ENCODE results near the gene CIRBP.
A peak's percentile ranks its signal among the peaks of the same experiment; 100 is the strongest.
"Not testable (repeated sequence)": the region's sequence is repeated elsewhere in the genome, so short reads cannot be mapped to it uniquely, and the experiment has no call there.

Gene CIRBP

GRCh38 chr19:1294688-1295087 is 25.6 kb downstream of the CIRBP start:
- DNase-seq, result no peak

- peak; percentile 61 for DNase-seq
Observed at GRCh38 chr19:1295169-1296012, 26.3 kb downstream of the CIRBP start.

GRCh38 chr19:1296078-1296477 is 26.9 kb downstream of the CIRBP start:
- DNase-seq, result no peak

- no peak for DNase-seq
Observed at GRCh38 chr19:1296575-1297271, 27.6 kb downstream of the CIRBP start.

GRCh38 chr19:1298235-1298634 is 29.1 kb downstream of the CIRBP start:
- DNase-seq, result no peak

- DNase-seq, result no peak
Observed at GRCh38 chr19:1299801-1300200, 30.7 kb downstream of the CIRBP start.

- no peak for DNase-seq
Observed at GRCh38 chr19:1300744-1301490, 31.8 kb downstream of the CIRBP start.

GRCh38 chr19:1302533-1303239 is 33.6 kb downstream of the CIRBP start:
- DNase-seq, result no peak

- no peak for DNase-seq
Observed at GRCh38 chr19:1304197-1304924, 35.2 kb downstream of the CIRBP start.

GRCh38 chr19:1305354-1305753 is 36.2 kb downstream of the CIRBP start:
- not testable (repeated sequence) for DNase-seq

GRCh38 chr19:1307320-1307719 is 38.2 kb downstream of the CIRBP start:
- DNase-seq, result no peak

GRCh38 chr19:1307755-1308303 is 38.7 kb downstream of the CIRBP start:
- no peak for DNase-seq

- no peak for DNase-seq
Observed at GRCh38 chr19:1308718-1309117, 39.6 kb downstream of the CIRBP start.

GRCh38 chr19:1309977-1310852 is 41.1 kb downstream of the CIRBP start:
- no peak for DNase-seq

GRCh38 chr19:1310853-1311180 is 41.7 kb downstream of the CIRBP start:
- no peak for DNase-seq

GRCh38 chr19:1311543-1312091 is 42.5 kb downstream of the CIRBP start:
- DNase-seq, result no peak

- no peak for DNase-seq
Observed at GRCh38 chr19:1312767-1313694, 43.9 kb downstream of the CIRBP start.

GRCh38 chr19:1313695-1314613 is 44.8 kb downstream of the CIRBP start:
- no peak for DNase-seq
